ENCODE measurements around the gene SESN3.

SESN3 gene

DNA sequence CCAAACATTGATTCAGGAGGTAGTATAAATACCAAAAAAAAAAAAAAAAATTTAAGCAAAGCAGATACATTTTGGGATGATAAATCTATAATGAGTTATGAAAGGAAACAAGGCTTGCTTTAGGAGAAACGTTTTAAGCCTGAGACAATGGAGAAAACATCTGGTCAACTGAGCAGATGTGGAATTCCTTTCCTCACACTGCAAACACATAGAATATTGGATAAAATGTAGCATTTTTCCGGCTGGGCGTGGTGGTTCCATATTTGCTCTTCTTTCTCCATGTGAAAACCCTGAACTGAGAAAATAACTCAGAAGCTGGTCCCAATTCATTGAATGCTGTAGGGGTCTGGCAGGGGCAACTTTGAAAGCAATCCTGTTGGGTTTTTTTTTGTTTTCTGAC lies 107.4 kb downstream of the SESN3 start:
- no peak for DNase-seq

- DNase-seq = no peak
Measured at GRCh38 chr11:95121698-95122097, 109.3 kb downstream of the SESN3 start.

- DNase-seq = no peak
Measured at GRCh38 chr11:95119361-95120060, 111.5 kb downstream of the SESN3 start.

DNA sequence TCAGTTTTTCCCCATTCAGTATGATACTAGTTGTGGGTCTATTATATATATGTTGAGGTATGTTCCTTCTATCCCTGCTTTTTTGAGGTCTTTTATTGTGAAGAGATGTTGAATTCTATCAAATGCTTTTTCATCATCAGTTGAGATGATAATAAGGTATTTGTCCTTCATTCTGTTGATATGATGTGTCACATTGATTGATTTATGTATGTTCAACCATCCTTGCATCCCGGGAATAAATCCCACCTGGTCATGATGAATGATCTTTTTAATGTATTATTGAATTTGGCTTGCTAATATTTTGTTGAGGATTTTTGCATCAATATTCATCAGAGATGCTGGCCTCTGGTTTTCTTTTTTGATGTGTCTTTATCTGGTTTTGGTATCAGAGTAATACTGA lies 115.4 kb downstream of the SESN3 start:
- DNase-seq = no peak
